Panc1 (cell line): ENCODE measurements around the gene GLS. TPM values are rescaled to one million over a fixed set of nuclear protein-coding genes. Genes with fewer than 3 reads are reported as not detected.

Source experiments
- ATAC-seq: fragments of 200-7000 bp; cut with Tn5 transposase; 2 replicates; pipeline ENCODE4 v1.9.1; 2020; ENCODE audit warnings: mild to moderate bottlenecking, moderate library complexity
- BruUV-seq: library from RNA; stranded (reverse); fragments of 400-500 nt; replicated peaks from 2 replicates; lab custom pipeline; 2021; lab: Mats Ljungman, UMichigan
- CTCF ChIA-PET: fragments of 300-600 bp; sonication (Branson Sonifier 250); formaldehyde crosslinking; loops from one replicate; lab custom pipeline; 2022; ENCODE audit warnings: antibody characterized with exemption; lab: Charles Lee
- POLR2A ChIA-PET: fragments of 300-600 bp; sonication (Branson Sonifier 250); formaldehyde crosslinking; loops from one replicate; lab custom pipeline; 2022; ENCODE audit warnings: antibody characterized with exemption; lab: Charles Lee
- DNase-seq: peaks from one replicate; pipeline ENCODE4 v3.0.0-alpha.2; 2010; ENCODE audit warnings: low read depth, low spot score
- H3K27ac ChIP-seq: 2 replicates; pipeline ENCODE4 v1.5.1; 2011; ENCODE audit warnings: mild to moderate bottlenecking, low read length, inconsistent platforms
- H3K27me3 ChIP-seq: fragments of 200-500 bp; sonication (Bioruptor generic); 2 replicates; pipeline ENCODE4 v1.6.0; 2014; ENCODE audit warnings: low read length, inconsistent platforms; ENCODE audit not compliant: control insufficient read depth, insufficient read depth
- H3K36me3 ChIP-seq: fragments of 200-500 bp; sonication (Bioruptor generic); 2 replicates; pipeline ENCODE4 v1.5.1; 2014; ENCODE audit warnings: inconsistent platforms, mild to moderate bottlenecking, low read length, moderate library complexity; ENCODE audit not compliant: control insufficient read depth, insufficient read depth
- H3K4me1 ChIP-seq: 2 replicates; pipeline ENCODE4 v1.5.1; 2011; ENCODE audit warnings: inconsistent platforms, mild to moderate bottlenecking, low read length, moderate library complexity; ENCODE audit not compliant: control insufficient read depth, insufficient read depth
- H3K4me3 ChIP-seq, 2 experiments: 2 replicates each; pipeline ENCODE4 v1.5.1; 2011 to 2012; ENCODE audit warnings: low read depth in 2 of 2, low read length in 2 of 2, mild to moderate bottlenecking in 2 of 2, inconsistent platforms in 1 of 2, moderate library complexity in 1 of 2
- H3K9me3 ChIP-seq: fragments of 200-500 bp; sonication (Bioruptor generic); 2 replicates; pipeline ENCODE4 v1.5.1; 2014; ENCODE audit warnings: low read depth, mild to moderate bottlenecking, inconsistent platforms, low read length, moderate library complexity; ENCODE audit not compliant: control insufficient read depth, insufficient read depth
- CTCF ChIP-seq: fragments of 450-650 bp; IDR thresholded peaks from 2 replicates; pipeline ENCODE4 v1.5.1; 2017; ENCODE audit warnings: mild to moderate bottlenecking
- POLR2AphosphoS5 ChIP-seq: IDR thresholded peaks from 2 replicates; pipeline ENCODE4 v1.6.1; 2012; ENCODE audit warnings: mild to moderate bottlenecking, low read depth, low read length, moderate library complexity
- REST ChIP-seq, 2 experiments: IDR thresholded peaks; 2 replicates each; pipeline ENCODE4 v1.6.1; 2011 to 2012; ENCODE audit warnings: low read depth in 2 of 2, control low read depth in 1 of 2, low read length in 1 of 2, mild to moderate bottlenecking in 1 of 2, moderate library complexity in 1 of 2; ENCODE audit not compliant: insufficient read depth in 1 of 2
- SIN3A ChIP-seq: IDR thresholded peaks from 2 replicates; pipeline ENCODE4 v1.6.1; 2012; ENCODE audit warnings: low read depth, mild to moderate bottlenecking, low read length, moderate library complexity, borderline replicate concordance; ENCODE audit not compliant: insufficient read depth
- TCF7L2 ChIP-seq: IDR thresholded peaks from 2 replicates; pipeline ENCODE4 v1.6.1; 2011; ENCODE audit warnings: mild to moderate bottlenecking, low read depth, low read length, inconsistent platforms
- in situ Hi-C: cut with HindIII; loops from 2 replicates; pipeline ENCODE4 v1.10.0; 2016; ENCODE audit warnings: low sequenced_read_pairs, low pct_unique_long_range_greater_than_20kb
- intact Hi-C: fragments of 100-400 bp; cut with micrococcal nuclease; formaldehyde crosslinking; loops from one replicate; pipeline ENCODE4 v1.10.0; 2022; ENCODE audit not compliant: unreplicated experiment
- total RNA-seq: library from RNA; stranded (reverse); gene quantifications from one replicate; pipeline ENCODE4 v1.2.1, GENCODE V29; 2021; ENCODE audit not compliant: unreplicated experiment

Gene GLS
- total RNA-seq, 1 experiment from 2014 or later: 93.9 TPM

- peaks cover 60% of the 10 kb centered on the region for H3K36me3 ChIP-seq
- in situ Hi-C loops (no loop called here), intact Hi-C loops (no loop called here)
- H3K4me1 ChIP-seq: no peaks in the 10 kb centered on the region
- ChIA-PET CTCF (no interaction called here), POLR2A (no interaction called here)
- no TSS peak for BruUV-seq
- H3K9me3 ChIP-seq: no peaks in the 10 kb centered on the region
- DNase-seq: no peak
- TF ChIP-seq CTCF (no peak), SIN3A (no peak), REST (IDR thresholded peaks at IDR 0.05; ENCODE audit: insufficient read depth in 1 of 2, low read depth in 2 of 2, low read length in 1 of 2) (no peak), POLR2AphosphoS5 (no peak), TCF7L2 (no peak)
- no peak overlapping the region for H3K4me3 ChIP-seq
- no peaks in the 10 kb centered on the region for H3K27me3 ChIP-seq
- H3K27ac ChIP-seq: no peak overlapping the region
- no peak for ATAC-seq
Observed at GRCh38 chr2:190986221-190986953, 105.8 kb downstream of the GLS start.

- Histone ChIP-seq H3K4me3 (no peak overlapping the region), H3K4me1 (no peaks in the 10 kb centered on the region), H3K27me3 (no peaks in the 10 kb centered on the region), H3K27ac (no peak overlapping the region), H3K36me3 (peaks cover 59% of the 10 kb centered on the region), H3K9me3 (no peaks in the 10 kb centered on the region)
- no TSS peak for BruUV-seq
- ATAC-seq: no peak
- intact Hi-C loops: no loop called here
- DNase-seq: no peak
- no peak for TF ChIP-seq TCF7L2
- no peak for TF ChIP-seq REST (IDR thresholded peaks at IDR 0.05; ENCODE audit: insufficient read depth in 1 of 2, low read depth in 2 of 2, low read length in 1 of 2)
- TF ChIP-seq POLR2AphosphoS5: no peak
- no peak for TF ChIP-seq CTCF
- no peak for TF ChIP-seq SIN3A
- ChIA-PET POLR2A (no interaction called here), CTCF (no interaction called here)
- in situ Hi-C loops: no loop called here
Observed at GRCh38 chr2:190987116-190987515, 106.5 kb downstream of the GLS start.
